HL-60 (cell line): ENCODE data around the gene SLC35F6.
"Not testable (repeated sequence)": the region's sequence is repeated elsewhere in the genome, so short reads cannot be mapped to it uniquely, and the experiment has no call there.

Experiments
- DNase-seq, 2 experiments: peaks; one replicate each; pipeline ENCODE4 v3.0.0-alpha.2; 2010 to 2020; ENCODE audit warnings: low read depth in 1 of 2, low spot score in 1 of 2
- H3K27ac ChIP-seq: fragments of 250-450 bp; sonication (Bioruptor Pico); replicated peaks from 2 replicates; pipeline ENCODE4 v1.5.1; 2020; ENCODE audit warnings: mild to moderate bottlenecking, moderate library complexity
- H3K27me3 ChIP-seq: fragments of 250-450 bp; sonication (Bioruptor Pico); 2 replicates; pipeline ENCODE4 v1.5.1; 2021; ENCODE audit warnings: mild to moderate bottlenecking, moderate library complexity; ENCODE audit not compliant: insufficient read depth, poor library complexity, severe bottlenecking
- H3K4me3 ChIP-seq: replicated peaks from 2 replicates; pipeline ENCODE4 v1.5.1; 2011; ENCODE audit warnings: mild to moderate bottlenecking, control low read depth, low read length; ENCODE audit not compliant: insufficient read depth
- CTCF ChIP-seq: IDR thresholded peaks from one replicate; pipeline ENCODE4 v1.5.1; 2011; ENCODE audit warnings: low read length, control low read depth, inconsistent platforms; ENCODE audit not compliant: insufficient read depth
- GABPA ChIP-seq: IDR thresholded peaks from 2 replicates; pipeline ENCODE4 v1.6.1; 2012; ENCODE audit warnings: low read depth
- POLR2AphosphoS5 ChIP-seq: IDR thresholded peaks from 2 replicates; pipeline ENCODE4 v1.6.1; 2012; ENCODE audit warnings: low read depth
- REST ChIP-seq: IDR thresholded peaks from 2 replicates; pipeline ENCODE4 v1.6.1; 2012; ENCODE audit warnings: low read depth; ENCODE audit not compliant: insufficient replicate concordance
- SPI1 ChIP-seq: IDR thresholded peaks from 2 replicates; pipeline ENCODE4 v1.6.1; 2012; ENCODE audit warnings: low read depth, mild to moderate bottlenecking, borderline replicate concordance

SLC35F6 gene

GRCh38 chr2:26756337-26756736 lies 7.7 kb upstream of the SLC35F6 start:
- DNase-seq: no peak
- no peak overlapping the region for H3K27ac ChIP-seq
- TF ChIP-seq POLR2AphosphoS5: no peak
- TF ChIP-seq CTCF: no peak
- TF ChIP-seq GABPA: no peak

GRCh38 chr2:26757873-26758789 lies 6.0 kb upstream of the SLC35F6 start:
- no peak overlapping the region for H3K27ac ChIP-seq
- DNase-seq: no peak
- peaks cover 2% of the 10 kb centered on the region for H3K27me3 ChIP-seq
- TF ChIP-seq GABPA (no peak), POLR2AphosphoS5 (no peak), SPI1 (no peak), REST (no peak), CTCF (no peak)
- H3K4me3 ChIP-seq: no peak overlapping the region

More at GRCh38 chr2:26756337-26756736, 7.7 kb upstream of the SLC35F6 start:
- Histone ChIP-seq H3K4me3 (no peak overlapping the region), H3K27me3 (no peaks in the 10 kb centered on the region)

GRCh38 chr2:26758790-26759321 lies 5.2 kb upstream of the SLC35F6 start:
- Histone ChIP-seq H3K4me3 (no peak overlapping the region), H3K27ac (no peak overlapping the region), H3K27me3 (peaks cover 2% of the 10 kb centered on the region)
- no peak for DNase-seq
- TF ChIP-seq POLR2AphosphoS5 (no peak), CTCF (no peak), SPI1 (no peak)

GRCh38 chr2:26759845-26760244 lies 4.2 kb upstream of the SLC35F6 start:
- TF ChIP-seq REST: no peak
- TF ChIP-seq SPI1: no peak
- no peak for TF ChIP-seq CTCF
- no peak for TF ChIP-seq POLR2AphosphoS5
- no peak for TF ChIP-seq GABPA
- no peak for DNase-seq
- Histone ChIP-seq H3K27me3 (peaks cover 2% of the 10 kb centered on the region), H3K4me3 (no peak overlapping the region), H3K27ac (no peak overlapping the region)

GRCh38 chr2:26760991-26761390 lies 3.1 kb upstream of the SLC35F6 start:
- not testable (repeated sequence) for DNase-seq, H3K27me3 ChIP-seq, H3K27ac ChIP-seq, H3K4me3 ChIP-seq
